NCI-H1694 (cell line): ENCODE data around the gene TGM5.
"Not testable (repeated sequence)": the region's sequence is repeated elsewhere in the genome, so short reads cannot be mapped to it uniquely, and the experiment has no call there.

Experiments used
- DNase-seq: peaks from one replicate; lab custom pipeline; 2025; lab: John Stamatoyannopoulos, UW

The TGM5 gene, protein sequence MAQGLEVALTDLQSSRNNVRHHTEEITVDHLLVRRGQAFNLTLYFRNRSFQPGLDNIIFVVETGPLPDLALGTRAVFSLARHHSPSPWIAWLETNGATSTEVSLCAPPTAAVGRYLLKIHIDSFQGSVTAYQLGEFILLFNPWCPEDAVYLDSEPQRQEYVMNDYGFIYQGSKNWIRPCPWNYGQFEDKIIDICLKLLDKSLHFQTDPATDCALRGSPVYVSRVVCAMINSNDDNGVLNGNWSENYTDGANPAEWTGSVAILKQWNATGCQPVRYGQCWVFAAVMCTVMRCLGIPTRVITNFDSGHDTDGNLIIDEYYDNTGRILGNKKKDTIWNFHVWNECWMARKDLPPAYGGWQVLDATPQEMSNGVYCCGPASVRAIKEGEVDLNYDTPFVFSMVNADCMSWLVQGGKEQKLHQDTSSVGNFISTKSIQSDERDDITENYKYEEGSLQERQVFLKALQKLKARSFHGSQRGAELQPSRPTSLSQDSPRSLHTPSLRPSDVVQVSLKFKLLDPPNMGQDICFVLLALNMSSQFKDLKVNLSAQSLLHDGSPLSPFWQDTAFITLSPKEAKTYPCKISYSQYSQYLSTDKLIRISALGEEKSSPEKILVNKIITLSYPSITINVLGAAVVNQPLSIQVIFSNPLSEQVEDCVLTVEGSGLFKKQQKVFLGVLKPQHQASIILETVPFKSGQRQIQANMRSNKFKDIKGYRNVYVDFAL

GRCh38 chr15:43266834-43267233 lies at the start of gene TGM5:
Gene TGM5, minus strand, starts transcription at chr15:43266928. Its CDS starts 79 bp downstream, at chr15:43266849.
- no peak for DNase-seq

DNA sequence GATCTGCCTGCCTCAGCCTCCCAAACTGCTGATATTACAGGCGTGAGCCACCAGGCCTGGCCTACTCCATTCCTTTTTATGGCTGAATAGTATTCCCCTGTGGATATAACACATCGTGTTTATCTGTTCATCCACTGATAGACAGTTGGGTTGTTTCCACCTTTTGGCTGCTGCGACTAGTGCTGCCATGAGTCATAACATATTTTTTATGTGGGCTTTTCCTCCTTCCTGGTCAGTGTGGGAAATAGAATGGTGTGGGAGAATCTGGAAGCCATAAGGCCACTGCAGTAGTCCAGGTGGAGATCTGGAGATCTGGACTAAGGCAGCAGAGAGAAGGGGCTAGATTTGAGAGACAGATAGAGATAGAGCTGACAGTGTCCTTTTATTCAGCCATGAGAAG lies 47.4 kb upstream of the TGM5 start:
- no peak for DNase-seq

GRCh38 chr15:43312378-43312777 lies 45.6 kb upstream of the TGM5 start:
- no peak for DNase-seq

GRCh38 chr15:43302205-43302817 lies 35.6 kb upstream of the TGM5 start, which contains the start of gene TGM7:
Gene TGM7, minus strand, starts transcription at chr15:43302255.
- DNase-seq: no peak

- DNase-seq: no peak
Observed at GRCh38 chr15:43299884-43300283, 33.2 kb upstream of the TGM5 start.

GRCh38 chr15:43299411-43299810 lies 32.7 kb upstream of the TGM5 start:
- no peak for DNase-seq

- no peak for DNase-seq
Observed at GRCh38 chr15:43294091-43294706, 27.5 kb upstream of the TGM5 start.

DNA sequence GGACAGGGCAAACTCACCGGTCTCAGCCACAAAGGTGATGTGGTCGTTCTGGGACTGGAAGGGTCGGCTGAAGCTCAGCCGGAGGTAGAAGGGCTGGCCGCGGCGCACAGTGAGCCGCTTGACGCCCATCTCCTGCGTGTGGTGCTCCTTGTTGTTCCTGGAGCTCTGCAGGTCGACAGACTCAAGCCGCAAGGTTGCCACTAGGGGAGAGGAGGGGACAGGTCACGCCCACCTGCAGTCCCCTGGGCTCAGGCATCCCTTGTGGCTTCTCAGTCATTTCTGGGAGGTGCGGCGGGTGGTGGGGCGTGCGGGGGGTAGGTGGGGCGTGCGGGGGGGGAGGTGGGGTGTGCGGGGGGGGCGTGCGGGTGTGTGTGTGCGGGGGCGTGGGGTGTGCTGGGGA lies 26.7 kb upstream of the TGM5 start:
- no peak for DNase-seq

DNA sequence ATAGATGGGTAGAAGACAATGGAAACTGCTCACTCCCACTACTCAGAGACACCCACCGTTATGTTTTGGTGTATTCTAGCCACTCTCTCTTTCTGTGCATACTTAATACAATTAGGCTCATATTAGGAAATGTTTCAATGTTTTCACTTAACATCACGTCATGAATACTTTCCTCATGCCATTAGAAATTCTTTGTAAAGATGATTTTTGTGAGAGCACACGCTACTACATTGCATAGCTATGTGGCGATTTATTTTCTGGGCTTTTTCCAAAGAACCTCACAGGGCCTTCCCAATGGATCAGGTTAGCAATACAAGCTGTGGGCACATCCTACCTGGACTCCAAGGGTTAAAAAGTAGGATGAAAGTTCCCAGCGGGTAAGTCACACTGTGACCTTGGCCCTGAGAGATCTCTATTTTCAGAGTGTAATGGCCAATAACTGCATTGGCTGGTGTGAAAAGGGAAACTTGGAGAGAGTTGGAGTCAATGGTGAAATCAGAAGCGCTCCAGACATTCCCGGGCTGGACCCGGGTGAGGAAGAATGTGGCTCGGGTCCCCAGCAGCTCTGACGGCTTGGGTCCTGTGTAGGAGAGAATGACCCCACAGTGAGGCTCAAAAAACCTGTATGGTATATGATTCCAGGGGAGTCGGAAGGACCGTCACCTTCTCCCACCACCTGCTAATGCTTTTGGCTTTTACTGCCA lies 25.8 kb upstream of the TGM5 start:
- DNase-seq: no peak

DNA sequence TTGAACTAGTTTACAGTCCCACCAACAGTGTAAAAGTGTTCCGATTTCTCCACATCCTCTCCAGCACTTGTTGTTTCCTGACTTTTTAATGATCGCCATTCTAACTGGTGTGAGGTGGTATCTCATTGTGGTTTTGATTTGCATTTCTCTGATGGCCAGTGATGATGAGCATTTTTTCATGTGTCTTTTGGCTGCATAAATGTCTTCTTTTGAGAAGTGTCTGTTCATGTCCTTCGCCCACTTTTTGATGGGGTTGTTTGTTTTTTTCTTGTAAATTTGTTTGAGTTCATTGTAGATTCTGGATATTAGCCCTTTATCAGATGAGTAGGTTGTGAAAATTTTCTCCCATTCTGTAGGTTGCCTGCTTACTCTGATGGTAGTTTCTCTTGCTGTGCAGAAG lies 22.9 kb upstream of the TGM5 start:
- not testable (repeated sequence) for DNase-seq

DNA sequence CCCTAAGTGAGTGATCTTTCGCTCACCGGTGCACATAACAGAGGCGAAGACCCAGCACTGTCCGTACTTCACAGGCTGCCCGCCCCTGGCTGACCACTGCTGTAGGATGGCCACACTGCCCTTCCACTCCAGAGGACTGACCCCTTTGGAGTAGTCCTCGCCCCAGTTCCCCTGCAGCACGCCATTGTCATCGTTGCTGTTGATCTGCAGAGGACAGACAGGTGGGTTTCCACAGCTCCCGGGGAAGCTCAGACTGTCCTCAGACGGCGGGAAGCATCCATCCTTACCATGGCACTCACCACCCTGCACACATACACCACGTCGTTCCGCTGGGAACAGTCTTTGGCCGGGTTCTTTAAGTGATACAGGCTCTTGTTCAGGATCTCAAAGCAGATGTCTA lies 20.5 kb upstream of the TGM5 start:
- DNase-seq: no peak

DNA sequence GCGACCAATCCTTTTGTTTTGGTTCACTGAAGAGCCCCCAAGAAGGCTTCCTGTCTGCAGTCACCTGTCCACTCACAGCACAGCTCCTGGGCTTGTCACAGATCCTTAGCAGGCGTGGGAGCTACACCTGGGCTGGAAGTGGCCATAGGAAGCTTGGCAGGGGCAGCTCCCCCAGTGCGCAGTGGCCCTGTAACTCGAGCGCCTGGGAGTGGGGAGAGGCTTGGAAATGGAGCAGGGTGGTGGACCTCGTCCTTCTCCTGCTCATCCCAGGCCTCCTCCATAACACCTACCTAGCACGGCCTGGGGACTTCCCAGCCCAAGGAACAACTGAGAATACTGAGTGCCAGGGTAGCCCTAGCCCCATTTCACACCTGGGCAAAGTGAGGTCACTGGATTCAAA lies 19.3 kb upstream of the TGM5 start:
- no peak for DNase-seq

GRCh38 chr15:43285609-43286037 lies 18.9 kb upstream of the TGM5 start:
- DNase-seq: peak; percentile 69

DNA sequence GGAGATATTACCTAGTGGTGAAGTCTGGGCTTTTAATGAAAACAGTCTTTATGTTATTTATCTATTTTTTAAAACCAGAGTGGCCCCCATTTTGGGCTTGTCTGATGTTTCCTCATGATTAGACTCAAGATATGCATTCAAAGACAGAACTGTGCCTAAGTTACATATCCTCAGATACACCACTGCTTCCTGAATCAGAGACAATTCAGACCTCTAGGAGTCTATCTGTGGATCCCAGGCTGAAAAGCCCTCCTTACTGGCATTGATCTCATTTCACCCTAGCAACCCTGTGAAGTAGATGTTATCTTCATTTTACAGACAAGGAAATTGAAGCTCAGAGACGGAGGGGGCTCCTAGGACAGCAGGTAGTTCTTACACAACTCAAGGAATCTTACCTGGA lies 16.8 kb upstream of the TGM5 start:
- DNase-seq: no peak

GRCh38 chr15:43281926-43282602 lies 15.3 kb upstream of the TGM5 start:
- DNase-seq: no peak

DNA sequence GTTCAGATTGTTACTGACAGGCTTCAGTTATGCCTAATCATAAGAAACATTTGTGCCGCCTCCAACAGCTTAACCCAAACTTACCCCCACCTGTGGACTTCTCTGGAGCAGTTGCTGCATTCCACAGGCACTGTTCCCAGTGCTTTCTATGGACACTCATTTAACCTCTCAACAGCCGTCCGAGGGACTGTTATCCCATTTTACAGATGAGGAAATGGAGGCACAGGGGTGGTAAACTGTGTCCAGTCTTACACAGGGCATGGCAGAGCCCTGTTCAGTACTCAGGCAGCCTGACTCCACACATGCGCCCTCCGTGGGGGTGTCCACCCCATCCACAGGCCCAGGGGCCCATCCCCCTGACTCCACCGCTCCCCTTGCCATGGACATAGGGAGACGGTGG lies 14.3 kb upstream of the TGM5 start:
- no peak for DNase-seq

DNA sequence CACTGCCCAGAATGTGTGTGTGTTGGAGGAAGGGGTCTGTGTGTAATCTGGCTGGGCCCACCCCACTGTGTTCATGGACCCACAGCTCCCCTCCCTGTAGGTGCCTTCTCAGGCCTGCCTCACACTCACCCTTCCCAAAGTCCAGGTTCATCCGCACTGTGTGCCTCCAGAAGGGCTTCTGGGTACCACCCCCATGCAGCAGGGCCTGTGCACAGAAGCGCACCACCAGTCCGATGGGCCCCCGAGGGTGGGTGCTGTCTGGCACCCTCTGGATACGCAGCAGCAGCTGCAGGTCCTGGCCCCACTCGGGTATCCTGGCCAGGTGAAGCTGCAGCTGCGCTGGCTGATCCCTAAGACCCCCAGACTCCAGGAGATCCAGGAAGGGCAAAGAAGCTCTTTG lies 12.8 kb upstream of the TGM5 start:
- DNase-seq: no peak

- DNase-seq: no peak
Observed at GRCh38 chr15:43278869-43279268, 12.1 kb upstream of the TGM5 start.

- no peak for DNase-seq
Observed at GRCh38 chr15:43277901-43278300, 11.2 kb upstream of the TGM5 start.

DNA sequence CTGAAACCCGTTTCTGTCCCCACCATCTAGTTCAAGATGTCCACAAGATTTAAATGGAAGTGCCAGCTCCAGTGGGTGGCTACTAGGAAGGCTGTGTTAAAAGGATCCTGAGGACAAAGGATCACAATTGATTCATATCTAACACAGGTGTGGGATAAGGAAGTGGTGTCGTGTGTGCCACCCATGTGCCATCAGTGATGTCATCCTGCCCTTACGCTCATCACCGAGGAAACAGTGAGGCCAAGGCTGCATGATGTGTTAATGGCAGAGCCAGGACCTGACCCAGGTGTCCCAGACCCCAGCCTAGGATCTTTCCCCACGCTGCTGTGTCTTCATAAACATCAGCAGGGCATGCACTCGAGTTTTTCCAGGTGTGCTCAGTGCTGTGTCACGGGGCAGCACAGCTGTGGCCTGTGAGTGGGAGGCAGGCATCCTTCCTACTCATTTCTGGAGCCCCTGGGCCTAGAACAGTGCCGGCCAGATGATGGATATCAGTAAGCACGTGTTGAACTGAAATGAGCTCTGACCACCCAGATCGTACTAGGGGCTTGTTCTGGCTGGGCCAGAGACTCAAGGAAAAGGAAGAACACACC lies 10.6 kb upstream of the TGM5 start:
- no peak for DNase-seq
